NCI-H146 treated with DMSO at 0.1 percent for 48 hours (cell line): ENCODE measurements around the gene MEGF6.
A peak's percentile ranks its signal among the peaks of the same experiment; 100 is the strongest.

Experiments
- DNase-seq: peaks from one replicate; lab custom pipeline; 2025; ENCODE audit not compliant: unreplicated experiment; lab: John Stamatoyannopoulos, UW

Gene MEGF6

GRCh38 chr1:3505161-3505560 lies 106.1 kb downstream of the MEGF6 start:
- peak; percentile 33 for DNase-seq

- DNase-seq, result no peak
Observed at GRCh38 chr1:3504822-3505153, 106.5 kb downstream of the MEGF6 start.

GRCh38 chr1:3504151-3504821 lies 107.0 kb downstream of the MEGF6 start:
- DNase-seq, result no peak

GRCh38 chr1:3503525-3503886 lies 107.8 kb downstream of the MEGF6 start:
- no peak for DNase-seq

GRCh38 chr1:3502641-3503524 lies 108.4 kb downstream of the MEGF6 start:
- no peak for DNase-seq

GRCh38 chr1:3501856-3502640 lies 109.3 kb downstream of the MEGF6 start:
- no peak for DNase-seq

- no peak for DNase-seq
Observed at GRCh38 chr1:3501437-3501836, 109.9 kb downstream of the MEGF6 start.

- DNase-seq, result no peak
Observed at GRCh38 chr1:3500265-3500835, 111.0 kb downstream of the MEGF6 start.

- DNase-seq, result no peak
Observed at GRCh38 chr1:3499611-3500010, 111.7 kb downstream of the MEGF6 start.

- no peak for DNase-seq
Observed at GRCh38 chr1:3498986-3499385, 112.3 kb downstream of the MEGF6 start.

GRCh38 chr1:3498246-3498930 lies 112.9 kb downstream of the MEGF6 start:
- DNase-seq, result no peak

GRCh38 chr1:3497521-3497920 lies 113.8 kb downstream of the MEGF6 start:
- DNase-seq, result no peak

GRCh38 chr1:3496916-3497315 lies 114.4 kb downstream of the MEGF6 start:
- DNase-seq, result no peak

GRCh38 chr1:3495776-3496745 lies 115.2 kb downstream of the MEGF6 start:
- no peak for DNase-seq

GRCh38 chr1:3494321-3495308 lies 116.7 kb downstream of the MEGF6 start:
- DNase-seq, result no peak

GRCh38 chr1:3492545-3493246 lies 118.6 kb downstream of the MEGF6 start:
- no peak for DNase-seq

GRCh38 chr1:3491291-3492246 lies 119.7 kb downstream of the MEGF6 start:
- no peak for DNase-seq
